GM19397 (cell line): ENCODE measurements around the gene GCAT.

ENCODE experiments used
- ATAC-seq: cut with Tn5 transposase; IDR thresholded peaks from one replicate; pipeline ENCODE4 v1.9.1; 2021; ENCODE audit warnings: mild to moderate bottlenecking, moderate library complexity; ENCODE audit not compliant: unreplicated experiment

Gene GCAT

DNA sequence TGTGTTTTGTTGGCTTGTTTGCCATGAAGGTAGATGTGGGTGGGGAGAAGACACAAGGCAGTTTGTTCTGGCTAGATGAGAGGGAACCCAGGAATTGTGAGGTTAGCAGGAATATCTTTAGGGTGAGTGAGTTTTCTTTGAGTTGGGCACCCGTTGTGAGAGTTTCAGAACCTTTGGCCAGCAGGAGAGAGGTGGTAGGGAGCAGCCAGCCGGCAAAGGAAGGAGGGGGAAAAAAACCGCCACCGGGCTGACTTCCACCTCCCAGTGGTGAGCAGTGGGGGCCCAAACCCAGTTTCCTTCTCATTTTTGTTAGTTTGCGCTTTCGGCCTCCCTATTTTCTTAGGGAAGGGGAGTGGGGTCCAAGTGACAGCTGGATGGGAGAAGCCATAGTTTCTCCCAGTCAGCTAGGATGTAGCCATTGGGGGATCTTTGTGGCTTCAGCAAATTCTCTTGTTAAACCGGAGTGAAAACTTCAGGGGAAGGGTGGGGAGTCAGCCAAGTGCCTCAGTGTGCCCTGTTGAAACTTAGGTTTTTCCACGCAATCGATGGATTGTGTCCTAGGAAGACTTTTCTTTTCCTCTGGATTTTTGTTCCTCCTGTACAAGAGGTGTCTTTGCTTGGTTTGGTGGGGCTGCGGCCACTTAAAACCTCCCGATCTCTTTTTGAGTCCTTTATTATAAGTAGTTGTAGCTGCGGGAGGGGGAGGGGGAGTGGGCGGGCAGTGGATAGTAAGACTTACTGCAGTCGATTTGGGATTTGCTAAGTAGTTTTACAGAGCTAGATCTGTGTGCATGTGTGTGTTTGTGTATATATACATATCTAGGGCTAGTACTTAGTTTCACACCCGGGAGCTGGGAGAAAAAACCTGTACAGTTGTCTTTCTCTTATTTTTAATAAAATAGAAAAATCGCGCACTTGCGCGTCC is 1.1 kb upstream of the GCAT start:
- ATAC-seq = no peak

DNA sequence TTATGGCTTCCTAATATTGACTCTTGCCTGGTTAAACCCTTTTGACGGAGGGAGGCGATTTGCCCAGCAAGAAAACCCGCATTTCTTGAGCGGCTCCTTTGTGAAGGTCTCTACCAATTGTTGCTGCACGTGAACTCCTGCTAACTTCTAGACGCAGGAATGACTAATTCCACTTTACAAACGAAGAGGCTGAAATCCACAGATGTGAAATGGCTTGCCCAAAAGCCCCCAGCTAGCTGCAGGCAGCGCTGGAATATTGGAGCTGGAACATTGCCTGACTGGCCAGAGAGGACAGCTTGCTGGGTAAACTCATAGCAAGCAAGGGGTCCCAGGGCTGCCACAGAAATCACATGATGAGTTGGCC is 542 bp downstream of the GCAT start:
- ATAC-seq = no peak

DNA sequence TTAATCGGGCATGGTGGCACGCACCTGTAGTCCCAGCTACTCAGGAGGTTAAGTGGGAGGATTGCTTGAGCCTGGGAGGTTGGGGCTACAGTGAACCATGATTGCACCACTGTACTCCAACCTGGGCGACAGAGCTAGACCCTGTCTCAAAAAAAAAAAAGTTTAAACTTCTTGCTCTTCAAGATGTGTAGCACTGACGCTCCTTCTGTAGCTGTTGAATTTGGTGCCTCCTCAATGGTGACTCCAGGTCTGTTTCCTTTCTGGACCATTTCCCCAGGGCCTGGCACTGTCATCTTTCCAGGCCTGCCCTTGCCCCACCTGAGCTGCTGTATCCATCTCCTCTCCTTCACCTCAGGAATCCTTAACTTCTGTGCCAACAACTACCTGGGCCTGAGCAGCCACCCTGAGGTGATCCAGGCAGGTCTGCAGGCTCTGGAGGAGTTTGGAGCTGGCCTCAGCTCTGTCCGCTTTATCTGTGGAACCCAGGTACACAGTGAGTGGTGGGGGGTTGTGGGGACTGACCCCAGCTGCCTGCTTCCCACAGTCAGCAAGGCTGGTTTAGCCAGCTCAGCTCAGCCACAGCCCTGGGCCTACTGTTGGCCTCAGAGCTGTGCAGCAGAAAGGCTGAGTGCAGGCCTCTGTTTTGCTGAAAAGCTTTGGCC is 2.1 kb downstream of the GCAT start:
- ATAC-seq = no peak

DNA sequence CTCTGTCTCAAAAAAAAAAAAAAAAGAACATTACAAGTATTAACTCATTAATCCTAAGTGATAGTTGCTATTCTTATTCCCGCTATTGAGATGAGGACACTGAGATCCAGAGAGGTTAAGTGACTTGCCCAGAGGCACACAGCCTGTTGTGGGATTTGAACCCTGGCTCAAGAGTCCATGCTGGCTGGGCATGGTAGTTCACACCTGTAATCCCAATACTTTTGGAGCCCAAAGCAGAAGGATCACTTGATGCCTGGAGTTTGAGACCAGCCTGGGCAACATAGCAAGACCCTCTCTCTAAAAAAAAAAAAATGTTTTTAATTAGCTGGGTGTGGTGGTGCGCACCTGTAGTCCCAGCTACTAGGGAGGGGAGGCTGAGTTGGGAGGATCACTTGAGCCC is 4.1 kb downstream of the GCAT start:
- no peak for ATAC-seq

DNA sequence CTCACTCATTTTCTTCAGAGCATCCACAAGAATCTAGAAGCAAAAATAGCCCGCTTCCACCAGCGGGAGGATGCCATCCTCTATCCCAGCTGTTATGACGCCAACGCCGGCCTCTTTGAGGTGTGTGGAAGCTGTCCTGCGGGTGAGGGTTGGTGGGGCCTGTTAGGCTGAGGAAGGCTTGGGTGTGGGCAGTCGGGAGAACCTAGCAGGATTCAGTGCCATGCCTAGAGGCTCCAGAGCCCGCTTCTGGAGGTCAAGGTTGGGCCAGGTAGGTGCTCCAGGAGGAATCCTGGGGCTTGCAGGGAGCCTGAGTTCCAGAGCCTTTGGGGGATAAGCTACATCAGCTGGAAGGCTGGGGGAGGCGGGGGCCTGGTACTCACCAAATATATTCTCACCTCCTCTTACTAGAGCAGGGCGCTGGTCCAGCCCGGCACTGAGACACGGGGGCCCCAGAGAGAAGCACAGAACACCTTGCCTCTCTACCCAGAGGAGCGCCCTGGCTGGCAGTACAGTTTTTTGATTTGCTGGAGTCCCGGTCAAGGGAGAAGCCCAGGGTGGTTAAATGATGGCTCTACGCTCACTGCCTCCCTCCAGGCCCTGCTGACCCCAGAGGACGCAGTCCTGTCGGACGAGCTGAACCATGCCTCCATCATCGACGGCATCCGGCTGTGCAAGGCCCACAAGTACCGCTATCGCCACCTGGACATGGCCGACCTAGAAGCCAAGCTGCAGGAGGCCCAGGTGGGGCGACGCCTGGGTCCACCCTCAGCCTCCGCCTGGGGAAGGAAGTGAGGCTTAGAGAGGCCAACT is 5.3 kb downstream of the GCAT start:
- ATAC-seq = no peak

DNA sequence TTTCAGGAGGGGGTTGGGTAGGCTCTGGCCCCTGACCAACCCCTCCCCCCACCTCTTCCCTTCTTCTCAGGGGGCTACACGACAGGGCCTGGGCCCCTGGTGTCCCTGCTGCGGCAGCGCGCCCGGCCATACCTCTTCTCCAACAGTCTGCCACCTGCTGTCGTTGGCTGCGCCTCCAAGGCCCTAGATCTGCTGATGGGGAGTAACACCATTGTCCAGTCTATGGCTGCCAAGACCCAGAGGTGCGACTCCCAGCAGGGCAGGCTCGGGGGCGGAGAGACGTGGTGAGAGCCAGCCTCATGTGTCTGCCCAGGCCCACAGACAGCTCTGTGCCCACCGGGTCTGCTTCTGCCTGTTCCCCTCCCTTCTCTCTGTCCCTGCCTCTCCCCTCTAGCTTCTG is 7.9 kb downstream of the GCAT start:
- ATAC-seq = no peak

DNA sequence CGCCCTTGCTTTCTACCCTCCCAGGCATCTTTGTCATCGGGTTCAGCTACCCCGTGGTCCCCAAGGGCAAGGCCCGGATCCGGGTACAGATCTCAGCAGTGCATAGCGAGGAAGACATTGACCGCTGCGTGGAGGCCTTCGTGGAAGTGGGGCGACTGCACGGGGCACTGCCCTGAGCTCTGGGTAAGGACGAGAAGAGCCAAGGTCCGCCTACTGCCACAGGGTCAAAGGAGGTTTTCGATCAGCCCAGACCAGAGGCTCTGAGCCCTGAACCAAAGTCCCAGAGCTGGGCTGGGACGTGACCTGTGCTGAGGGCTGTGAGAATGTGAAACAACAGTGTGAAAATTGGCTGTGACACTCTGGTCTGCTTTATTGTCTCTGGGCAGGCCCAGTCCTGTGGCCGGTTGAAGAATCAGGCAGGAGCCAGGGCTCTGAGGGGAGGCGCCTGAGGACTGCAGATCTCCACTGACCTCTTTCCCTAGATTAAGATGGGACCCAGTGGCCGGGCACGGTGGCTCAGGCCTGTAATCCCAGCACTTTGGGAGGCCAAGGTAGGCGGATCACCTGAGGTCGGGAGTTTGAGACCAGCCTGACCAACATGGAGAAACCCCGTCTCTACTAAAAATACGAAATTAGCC is 8.9 kb downstream of the GCAT start:
- no peak for ATAC-seq

DNA sequence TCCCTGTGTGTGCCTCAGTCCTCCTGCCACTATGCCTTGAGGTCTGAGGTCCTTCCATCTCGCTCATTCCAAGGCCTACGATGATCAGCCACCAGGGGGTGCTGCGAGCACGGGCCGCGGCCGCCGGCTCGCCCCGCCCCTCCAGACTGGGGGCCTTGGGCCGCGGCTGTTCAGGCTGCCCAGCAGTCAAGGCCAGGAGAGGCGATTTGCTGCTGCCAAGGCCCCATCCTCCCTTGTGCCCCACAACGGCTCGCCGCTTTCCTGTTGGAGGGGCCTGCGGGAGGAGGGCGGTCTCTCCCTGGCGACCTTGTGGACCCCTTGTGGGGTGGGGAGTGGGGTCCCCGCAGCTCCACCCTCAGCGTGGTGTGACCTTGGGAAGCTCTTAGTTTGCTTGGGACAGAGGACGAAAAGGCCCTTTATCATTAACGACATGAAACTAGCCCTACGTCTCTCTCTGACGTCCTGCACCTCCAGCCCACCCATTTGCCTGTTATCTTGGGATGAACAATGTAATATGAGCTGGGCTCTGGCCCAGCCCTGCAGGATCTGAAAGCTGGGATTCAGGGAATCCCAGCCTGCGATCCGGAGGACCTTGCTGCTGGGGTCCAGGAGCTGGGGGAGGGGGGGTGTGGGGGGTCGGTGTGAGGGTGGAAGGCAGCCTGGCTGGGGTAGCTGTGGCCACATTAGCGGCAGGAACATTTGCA is 10.1 kb downstream of the GCAT start:
- ATAC-seq = no peak

DNA sequence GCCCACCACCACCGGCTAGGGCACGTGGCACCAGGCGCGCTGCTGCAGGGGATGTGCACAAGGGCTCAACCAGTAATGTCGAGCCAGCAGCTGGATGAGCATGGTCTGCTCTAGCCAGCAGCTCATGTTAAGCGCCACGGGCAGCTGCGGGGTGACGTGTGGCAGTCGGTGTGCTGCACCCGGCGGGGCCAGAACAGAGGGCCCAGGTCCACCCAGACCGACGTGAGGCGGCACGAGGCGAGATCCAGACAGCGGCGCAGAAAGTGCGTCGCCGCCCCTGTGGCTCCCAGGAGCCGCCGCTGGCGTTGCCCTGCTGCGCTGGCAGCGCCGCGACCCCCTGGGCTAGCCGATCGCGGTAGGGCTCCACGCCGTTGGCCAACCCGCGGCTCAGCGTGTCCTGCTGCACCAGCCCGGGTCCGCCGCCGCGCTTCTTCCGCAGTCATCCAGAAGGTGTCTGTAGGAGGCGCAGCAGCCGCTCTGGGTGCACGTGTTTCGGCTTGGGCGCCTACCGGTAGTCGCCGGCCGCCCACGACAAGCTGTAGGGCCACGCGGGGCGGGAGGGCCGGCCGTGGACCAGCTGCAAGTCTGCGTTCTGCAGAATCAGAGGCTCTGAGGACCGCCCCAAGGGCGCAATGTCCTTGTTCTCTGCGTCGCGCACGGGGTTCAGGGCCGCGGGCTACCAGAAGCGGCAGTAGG is 10.8 kb downstream of the GCAT start:
- no peak for ATAC-seq

DNA sequence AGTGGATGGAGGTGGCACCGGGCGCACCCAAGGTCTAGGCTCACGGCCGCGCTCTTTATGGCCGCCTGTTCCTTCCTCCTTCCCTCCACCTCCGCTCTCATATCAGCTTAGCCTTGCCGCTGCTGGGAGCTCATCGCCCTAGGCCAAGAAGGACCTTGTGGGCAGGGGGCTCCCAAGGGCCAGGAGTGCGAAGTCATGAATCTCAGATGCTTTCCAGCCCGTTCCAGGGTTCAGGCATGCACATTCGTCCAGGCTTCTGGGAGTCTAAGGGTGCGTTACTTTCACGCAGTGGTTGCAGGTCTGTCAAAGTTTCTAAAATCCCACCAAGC is 11.3 kb downstream of the GCAT start:
- ATAC-seq = no peak

DNA sequence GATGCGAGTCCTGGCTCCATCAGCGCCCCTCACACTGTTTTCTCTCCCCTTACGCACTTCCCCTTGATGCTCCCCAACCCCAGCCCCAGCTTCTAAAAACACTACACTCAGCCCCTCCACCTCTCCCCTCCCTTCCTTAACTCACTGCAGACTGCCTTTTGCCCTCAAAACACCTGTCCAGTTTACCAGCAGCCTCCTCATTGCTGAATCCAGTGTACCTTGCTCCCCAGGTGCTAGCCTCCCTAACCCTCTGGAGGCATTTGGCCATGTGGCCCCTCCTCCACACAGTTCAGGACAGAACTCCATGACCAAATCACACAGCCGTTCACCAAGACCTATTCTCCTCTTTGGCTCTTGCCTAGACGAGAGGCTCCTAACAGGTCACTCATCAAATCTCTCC is 12.6 kb downstream of the GCAT start:
- no peak for ATAC-seq

DNA sequence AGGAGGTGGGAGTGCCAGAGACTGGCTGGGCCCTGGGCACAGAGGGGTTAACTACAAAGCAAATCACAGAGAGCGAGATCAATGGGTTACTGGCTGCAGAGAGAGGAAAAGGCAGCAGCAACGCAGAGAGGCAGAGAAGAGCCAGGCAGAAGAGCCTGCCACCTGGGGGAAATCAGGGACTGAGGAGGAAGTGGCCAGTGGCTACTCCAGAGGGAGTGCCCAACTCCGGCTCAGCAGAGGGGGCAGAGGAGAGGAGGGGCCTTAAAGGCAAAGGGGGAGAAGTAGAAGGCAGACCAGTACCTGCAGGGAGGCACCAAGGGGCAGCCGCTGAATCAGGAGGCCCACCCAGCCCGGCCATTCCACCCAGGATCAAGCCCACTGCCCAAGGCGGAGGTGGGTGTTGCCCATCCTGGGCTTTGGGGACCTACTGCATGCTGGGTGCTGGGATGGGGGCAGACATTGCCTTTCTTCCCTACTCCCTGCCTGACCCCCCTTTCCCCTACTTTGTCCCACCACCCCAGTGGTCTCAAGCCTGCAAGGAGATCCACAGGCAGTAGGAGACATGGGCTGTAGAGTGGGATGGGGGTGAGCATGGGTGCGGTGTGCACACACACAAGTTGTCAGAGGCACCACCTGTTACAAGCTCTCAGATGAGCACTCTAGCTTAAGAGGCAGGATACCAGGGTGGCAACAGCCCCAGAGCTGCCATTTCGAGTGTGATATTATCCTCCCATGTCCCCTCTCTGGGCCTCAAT is 14.5 kb downstream of the GCAT start:
- ATAC-seq = no peak

DNA sequence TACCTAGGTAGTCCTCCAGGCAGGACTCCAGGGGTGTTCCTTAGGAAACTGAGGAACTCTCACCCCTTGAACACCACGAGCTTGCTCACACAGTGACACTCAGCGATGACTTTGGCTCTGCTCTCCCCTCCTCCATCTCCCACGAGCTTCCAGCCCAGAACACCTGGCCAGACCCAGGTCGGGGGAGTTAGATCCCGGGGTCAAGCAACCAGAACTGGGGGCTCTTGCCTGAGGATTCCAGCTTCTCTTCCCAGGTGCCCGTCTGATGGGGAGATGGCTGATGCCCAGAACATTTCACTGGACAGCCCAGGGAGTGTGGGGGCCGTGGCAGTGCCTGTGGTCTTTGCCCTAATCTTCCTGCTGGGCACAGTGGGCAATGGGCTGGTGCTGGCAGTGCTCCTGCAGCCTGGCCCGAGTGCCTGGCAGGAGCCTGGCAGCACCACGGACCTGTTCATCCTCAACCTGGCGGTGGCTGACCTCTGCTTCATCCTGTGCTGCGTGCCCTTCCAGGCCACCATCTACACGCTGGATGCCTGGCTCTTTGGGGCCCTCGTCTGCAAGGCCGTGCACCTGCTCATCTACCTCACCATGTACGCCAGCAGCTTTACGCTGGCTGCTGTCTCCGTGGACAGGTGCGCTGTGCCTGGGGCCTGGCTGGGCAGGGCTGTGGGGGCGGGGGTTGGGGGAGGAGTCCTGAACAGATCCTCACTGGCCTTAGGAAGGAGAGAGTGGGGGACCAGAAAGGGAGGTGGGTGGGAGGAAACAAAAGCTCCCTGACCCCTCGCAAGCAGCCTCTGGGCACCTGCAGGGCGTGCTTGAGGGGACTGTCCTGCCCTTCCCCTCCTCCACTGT is 15.6 kb downstream of the GCAT start, which contains the start of gene GALR3:
Gene GALR3, plus strand, starts transcription at position 249 of the 852 bp plus-strand sequence. Its CDS starts 25 bp downstream, at position 274.
- ATAC-seq = no peak

DNA sequence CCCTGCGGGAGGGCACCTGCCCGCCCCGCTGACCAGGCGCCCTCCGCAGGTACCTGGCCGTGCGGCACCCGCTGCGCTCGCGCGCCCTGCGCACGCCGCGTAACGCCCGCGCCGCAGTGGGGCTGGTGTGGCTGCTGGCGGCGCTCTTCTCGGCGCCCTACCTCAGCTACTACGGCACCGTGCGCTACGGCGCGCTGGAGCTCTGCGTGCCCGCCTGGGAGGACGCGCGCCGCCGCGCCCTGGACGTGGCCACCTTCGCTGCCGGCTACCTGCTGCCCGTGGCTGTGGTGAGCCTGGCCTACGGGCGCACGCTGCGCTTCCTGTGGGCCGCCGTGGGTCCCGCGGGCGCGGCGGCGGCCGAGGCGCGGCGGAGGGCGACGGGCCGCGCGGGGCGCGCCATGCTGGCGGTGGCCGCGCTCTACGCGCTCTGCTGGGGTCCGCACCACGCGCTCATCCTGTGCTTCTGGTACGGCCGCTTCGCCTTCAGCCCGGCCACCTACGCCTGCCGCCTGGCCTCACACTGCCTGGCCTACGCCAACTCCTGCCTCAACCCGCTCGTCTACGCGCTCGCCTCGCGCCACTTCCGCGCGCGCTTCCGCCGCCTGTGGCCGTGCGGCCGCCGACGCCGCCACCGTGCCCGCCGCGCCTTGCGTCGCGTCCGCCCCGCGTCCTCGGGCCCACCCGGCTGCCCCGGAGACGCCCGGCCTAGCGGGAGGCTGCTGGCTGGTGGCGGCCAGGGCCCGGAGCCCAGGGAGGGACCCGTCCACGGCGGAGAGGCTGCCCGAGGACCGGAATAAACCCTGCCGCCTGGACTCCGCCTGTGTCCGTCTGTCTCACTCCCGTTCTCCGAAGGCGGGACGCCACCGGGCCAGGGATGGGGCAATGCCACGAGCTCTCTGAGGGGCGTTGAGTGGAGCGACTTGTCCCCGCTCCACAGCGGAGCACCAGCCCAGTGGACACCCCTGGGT is 17.2 kb downstream of the GCAT start:
- no peak for ATAC-seq

DNA sequence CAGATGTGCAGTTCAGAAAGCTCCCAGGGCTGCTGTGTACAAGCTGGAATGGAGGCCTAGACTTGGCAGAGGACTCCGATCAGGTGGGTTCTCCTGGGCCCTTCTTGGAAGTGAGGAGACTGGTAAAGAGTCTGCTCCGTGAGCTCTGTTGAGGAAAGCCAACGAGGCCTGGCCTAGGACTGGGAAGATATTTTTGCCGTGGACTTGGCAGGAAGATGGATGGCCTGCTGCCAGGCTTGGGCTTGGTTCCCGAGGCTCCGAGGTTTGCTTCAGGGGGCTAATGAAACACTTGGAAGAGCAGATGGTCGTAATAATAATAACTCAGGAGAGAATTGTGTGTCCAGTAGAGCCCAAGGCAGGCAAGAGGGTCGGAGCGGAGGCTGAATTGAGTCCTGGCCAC is 19.3 kb downstream of the GCAT start:
- no peak for ATAC-seq

DNA sequence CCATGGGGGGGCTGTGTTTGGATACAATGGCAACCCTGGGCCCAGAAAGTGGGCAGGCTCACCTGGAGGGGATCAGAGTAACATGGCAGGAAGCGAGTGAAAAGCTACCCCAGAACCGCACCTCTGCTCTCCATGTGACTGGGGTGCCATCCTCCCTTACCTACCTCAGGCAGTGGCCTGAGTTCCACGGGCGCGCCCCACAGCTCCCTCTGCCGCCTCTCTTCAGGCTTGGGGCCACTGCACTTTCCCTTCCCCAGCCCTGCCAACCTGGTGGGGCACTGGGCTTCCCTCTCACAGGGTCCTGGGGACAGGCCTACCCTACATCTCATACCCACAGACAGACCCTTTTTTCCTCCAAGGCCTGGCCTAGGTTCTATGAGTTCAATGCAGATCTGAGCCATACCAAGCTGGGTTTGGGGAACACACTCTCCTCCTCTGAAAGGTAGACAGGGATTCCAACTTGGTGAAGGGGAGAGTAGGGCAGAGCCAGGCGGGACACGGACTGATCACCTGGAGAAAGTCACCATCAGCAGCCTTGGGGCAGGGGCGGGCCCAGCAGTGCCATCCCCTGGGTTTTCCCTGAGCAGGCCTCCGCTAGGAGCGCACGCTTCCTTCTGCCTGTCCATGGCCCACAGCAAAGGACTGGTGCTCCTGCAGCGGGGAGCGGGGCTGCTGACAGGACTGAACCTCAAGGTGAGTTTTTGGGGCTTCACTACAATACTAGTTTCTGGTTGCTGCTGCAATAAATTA is 22.5 kb downstream of the GCAT start:
- no peak for ATAC-seq
